GM21360 (cell line): ENCODE results near the gene STX19.
A peak's percentile ranks its signal among the peaks of the same experiment; 100 is the strongest.

Experiments used
- ATAC-seq: cut with Tn5 transposase; IDR thresholded peaks from one replicate; pipeline ENCODE4 v1.9.1; 2021; ENCODE audit warnings: mild to moderate bottlenecking, moderate library complexity; ENCODE audit not compliant: unreplicated experiment

Gene STX19

DNA sequence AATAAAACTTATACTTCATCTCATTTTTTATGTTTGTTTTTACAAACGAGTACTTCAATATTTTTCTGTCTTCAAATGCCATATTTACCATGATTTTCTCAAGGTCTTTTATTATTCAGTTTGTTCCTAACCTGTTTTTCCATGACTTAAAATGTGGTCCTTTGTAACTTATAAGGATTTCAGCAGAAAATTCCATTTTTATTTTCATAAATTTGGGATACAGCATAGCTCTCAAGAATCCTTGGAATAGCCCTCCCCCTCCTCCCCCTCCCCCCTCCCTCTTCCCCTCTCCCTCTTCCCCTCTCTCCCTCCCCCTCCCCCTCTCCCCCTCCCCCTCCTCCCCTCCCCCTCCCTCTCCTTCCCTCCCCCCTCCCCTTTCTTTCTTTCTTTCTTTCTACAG is 14.9 kb upstream of the STX19 start:
- no peak for ATAC-seq

DNA sequence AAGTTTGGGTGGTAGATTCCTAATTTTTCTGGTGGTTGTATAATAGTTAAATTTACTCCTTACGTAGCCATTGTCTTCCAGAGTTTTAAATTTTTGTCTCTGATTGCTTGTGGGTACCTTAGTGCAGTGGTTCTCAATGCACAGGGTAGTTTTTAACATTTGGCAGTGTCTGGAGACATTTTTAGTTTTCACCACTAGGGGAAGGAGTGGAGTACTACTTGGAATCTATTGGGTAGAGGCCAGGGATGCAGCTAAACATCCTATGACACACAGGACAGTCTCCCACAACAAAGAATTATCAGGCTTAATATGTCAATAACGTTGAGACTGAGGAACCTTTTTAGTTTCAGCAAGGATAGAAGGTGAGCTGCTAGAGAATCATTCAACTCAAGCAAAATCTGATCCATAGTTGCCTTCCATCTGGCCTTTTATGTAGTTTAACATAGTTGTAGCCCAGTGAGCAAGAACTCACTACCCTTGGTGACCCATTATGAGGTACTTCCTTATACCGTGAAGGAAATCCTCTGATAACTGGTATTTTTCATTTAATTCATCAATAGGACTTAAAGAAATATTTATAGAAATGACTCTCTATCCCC is 8.6 kb upstream of the STX19 start:
- ATAC-seq: peak; percentile 75

DNA sequence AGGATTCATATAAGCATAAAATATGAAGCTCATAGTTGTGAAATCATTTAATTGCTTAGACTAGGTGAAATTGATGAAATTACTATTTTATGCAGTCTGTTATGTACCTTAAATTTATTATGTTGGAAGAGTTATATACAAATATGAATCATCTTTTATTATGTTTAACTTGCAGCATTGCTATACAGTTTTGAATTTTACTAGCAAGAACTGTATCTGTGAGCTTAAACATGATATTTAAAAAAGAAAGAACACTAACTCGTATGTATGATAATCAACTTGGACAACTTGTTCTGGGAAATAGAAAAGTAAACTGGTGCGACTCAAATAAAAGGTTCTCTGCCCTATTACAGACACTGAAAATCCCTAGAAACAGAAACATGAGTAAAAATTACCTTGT is 1.8 kb downstream of the STX19 start:
- ATAC-seq: no peak

DNA sequence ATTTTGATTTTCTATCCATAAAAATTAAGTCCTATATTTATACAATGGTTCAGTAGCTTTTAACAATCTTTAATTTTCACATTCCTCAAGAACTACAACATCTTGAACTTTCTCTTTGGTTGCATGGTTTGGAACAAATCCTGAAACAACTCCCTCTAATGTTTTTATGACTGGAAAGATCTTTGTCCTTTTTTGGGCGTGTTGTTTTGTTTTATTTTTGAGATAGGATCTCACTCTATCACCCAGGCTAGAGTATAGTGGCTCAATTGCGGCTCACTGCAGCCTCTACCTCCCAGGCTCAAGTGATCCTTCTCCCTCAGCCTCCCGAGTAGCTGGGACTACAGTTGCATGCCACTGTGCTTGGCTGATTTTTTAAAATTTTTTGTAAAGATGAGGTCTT is 4.0 kb downstream of the STX19 start:
- no peak for ATAC-seq

DNA sequence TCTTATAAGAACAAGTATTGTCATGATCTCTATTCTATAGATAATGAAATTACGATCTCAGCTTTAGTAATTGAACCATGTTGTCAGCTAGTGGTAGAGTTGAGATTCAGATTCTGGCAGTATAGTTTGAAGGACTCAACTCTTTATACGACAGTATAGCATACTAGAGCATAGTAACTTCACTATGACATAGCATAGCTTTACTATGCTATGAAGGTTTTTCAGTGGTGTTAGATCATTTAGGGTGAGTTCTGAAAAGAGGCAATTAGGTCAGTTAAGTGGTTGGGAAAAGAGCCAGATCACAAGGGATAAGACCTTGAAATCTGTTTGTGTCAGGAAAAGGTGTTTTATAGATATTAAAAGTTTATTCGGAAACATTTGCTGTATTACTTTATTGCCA is 8.1 kb downstream of the STX19 start:
- ATAC-seq: no peak

DNA sequence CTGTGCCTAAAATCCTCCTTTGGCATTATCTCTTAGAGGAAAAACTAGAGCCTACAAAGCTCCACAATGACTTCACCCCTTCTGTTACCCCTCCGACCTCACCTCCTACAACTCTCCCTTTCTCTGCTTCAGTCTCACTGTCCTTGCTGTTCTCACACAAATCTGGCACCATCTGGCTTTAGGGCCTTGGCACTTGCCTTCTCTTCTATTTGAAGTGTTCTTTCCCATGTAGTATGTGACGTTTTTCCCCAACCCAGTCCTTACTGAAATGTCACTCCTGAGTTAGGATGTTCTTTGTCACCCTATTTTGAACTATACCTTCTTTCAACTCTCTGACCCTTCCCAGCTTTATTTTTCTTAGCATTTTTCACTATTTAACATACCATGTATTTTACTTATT is 8.7 kb downstream of the STX19 start:
- ATAC-seq: no peak

DNA sequence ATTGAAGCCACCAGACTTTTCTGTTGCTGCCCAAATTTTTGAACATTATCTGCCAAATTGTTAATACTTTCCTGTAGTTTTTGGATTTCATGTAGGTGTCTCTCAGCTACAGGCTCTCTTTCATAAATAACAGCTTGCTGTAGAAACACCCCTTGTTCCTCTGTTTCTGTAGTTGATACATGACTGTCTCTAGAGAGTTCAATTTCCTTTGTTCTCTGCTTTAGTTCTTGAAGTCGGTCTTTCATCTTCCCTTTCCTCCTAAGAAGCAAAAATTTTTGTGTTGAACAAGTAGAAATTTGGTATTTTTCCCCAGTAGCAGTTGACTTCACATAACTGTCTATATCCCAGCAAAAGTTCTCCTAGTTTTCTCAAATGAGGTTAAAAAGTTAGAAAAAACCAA is 13.4 kb downstream of the STX19 start:
- no peak for ATAC-seq

DNA sequence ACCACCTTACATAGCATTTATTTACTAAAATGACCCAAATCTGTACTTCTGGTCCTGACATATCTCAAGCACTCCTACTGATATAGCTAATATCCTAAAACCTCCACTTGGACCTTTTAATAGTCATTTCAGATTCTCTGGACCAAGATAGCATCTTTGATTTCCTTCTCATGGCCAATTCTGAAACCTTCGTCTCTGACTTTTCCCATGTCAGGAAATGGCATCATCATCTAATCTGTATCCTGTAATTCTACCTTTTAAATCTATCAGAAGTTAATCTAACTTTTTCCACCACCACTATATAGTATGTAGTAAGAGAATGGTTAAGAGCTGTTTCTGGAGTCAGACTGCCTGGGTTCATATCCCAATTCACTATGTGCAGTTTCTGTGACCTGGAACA is 16.2 kb downstream of the STX19 start:
- no peak for ATAC-seq

DNA sequence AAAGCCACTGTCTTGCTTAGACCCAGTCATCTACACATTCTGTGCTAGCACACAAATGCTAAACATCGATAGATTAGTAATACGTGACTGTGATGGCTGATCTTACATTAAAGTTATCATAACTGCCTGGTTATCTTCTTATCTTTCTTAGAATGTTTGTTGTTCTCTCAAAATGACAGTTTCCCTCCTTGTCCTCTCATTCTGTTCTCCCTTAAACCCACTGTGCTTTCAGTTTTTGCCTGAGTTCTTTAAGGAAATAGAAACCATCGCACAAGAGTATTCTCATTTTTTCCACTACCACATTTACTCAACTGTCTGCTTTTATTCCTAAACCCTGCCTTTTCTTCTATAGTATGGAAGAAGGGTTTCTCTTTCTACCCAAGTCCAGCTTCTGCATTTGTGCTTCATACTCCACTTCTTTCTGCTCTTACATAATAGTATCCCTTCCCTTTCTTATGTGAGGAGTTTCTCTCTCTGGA is 17.1 kb downstream of the STX19 start:
- no peak for ATAC-seq

DNA sequence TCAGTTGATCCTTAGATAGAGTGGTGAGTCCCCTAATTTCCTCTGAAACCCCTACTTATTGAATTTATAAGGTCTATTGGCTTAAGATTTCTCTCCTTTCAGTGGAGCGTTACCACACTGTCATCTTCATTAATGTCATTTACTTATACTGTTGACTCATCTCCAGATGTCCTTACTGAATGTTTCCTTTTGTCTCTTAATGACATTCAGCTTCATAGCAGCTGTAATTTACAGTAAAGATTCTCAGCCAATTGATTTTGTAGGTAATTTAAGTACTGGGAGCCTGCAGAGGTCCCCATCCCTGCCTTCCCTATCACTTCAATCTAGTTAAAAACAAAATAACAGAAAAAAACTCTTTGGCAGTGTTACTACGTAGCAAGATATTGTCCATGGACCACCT is 18.8 kb downstream of the STX19 start:
- no peak for ATAC-seq

DNA sequence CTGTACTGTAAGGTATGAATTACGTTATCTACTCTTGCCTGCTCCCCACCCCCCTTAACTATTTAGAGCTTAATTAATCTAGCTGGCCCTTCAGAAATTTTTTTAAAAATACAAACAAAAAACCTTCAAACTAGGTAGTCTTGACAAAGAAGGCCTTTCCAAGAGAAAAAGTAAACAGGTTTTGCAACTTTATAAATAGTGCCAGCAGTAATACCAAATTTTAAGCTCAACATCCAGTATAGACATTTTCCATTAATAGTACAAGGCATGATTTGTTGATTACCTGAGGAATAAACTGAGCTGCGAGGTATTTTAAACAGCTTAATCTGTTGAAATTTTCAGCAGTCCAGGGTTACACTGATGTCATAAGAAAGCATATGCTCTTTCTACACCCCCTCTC is 20.1 kb downstream of the STX19 start:
- ATAC-seq: no peak

DNA sequence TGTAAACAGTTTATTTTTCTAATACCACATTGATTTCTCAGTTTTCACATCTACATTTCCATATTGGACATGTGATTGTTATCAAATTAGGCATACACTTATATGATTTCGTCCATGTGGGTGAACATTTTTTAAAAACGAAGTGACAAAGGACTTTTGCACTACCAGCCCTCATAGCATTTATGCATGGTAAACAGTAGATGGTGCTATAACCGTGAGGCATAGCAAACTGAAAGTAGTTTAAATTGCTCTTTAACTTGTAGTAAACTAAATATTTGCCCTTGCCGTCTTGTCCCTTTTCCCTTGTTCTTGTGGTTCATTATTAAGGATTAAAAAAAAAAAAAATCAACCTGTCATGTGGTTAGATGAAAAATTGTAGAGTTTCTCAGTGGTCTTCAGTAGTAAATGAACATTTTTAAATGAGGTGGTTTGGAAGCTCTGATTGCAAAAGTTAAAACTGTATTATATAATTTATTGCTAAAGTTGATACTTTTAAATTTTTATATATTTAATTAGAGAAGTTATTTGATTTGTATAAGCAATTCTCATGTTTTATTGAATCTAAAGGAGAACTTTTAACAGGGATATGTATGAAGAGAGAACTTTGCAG is 24.0 kb downstream of the STX19 start:
- peak; percentile 83 for ATAC-seq

DNA sequence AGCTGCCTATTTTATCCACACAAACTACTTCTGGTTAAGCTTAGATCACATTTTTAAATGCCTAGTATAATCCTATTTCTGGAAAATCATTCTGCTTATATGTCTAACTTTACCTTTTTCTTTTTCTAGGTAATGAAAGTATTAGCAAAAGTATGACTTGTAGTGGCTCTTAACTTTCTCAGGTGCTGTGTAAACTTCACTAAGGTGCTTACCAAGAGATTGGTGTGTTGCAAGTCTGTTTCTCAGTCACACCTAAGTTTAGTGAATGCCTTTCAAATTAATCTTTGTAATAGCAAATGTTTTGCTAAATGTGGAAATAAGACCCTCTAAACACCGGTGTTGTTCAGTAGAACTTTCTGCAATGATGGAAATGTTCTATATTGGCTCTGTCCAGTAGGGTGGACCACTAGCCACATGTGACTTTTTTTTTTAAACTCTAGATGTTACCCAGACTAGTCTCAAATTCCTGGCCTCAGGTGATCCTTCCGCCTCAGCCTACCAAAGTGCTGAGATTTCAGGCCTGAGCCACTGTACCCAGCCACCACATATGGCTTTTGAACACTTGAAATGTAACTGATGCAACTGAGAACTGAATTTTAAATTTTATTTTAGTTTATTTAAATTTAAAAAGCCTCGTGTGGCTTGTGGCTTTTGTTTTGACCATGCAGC is 26.4 kb downstream of the STX19 start:
- ATAC-seq: no peak

DNA sequence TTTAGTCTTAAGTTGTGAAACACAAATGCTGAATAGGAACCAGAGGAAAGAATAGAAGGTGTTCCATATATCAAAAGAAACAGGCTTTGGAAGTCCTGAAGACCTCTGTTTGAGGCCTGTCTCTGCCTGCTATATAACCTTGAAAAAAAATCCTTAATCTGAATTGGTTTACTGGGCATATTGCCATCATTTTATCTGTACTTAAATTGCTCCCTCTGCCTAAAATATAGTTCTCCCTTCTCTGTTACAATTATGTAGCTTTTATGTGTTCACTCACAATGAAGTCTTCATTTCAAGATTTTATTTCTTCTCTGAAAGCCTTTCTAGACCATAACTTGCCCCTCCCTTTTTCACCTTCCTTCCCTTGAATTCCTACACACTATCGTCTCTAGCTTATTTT is 27.2 kb downstream of the STX19 start:
- ATAC-seq: no peak

DNA sequence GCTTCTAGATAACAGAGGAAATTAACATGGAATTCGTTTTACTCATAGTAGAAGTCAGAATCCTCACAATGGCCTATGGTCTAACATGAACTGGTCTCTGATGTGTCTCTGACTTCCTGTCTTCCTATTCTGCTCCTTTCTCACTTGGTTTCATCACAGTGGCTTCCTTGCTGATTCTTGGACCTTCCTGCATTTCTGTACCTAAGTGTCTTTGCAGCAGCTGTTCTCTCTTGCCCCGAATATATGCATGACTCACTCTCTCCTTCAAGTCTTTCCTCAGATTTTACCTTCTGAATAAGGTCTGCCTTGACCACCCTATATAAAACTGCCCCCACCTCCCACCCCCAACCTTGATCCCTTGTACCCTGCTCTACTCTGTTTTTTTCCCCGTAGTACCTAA is 34.3 kb downstream of the STX19 start:
- no peak for ATAC-seq

DNA sequence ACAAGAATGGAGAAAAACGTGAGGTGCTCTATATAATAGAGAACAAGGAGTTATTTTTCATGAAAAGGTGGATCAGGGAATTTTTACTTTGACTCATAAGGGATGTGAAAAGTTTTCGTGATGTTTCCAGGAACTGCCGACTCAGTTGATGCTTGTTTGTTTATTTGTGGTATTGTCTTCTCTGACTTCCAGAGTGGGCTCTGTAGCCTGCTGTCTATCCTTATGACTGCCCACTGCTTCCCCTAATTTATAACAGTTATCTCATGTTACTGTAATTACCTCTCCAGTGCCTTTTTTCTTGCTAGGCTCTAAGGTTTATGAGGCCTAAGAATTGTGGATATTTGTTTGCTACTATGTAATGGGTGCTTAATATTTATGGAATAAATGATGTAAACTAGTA is 36.2 kb downstream of the STX19 start:
- no peak for ATAC-seq

DNA sequence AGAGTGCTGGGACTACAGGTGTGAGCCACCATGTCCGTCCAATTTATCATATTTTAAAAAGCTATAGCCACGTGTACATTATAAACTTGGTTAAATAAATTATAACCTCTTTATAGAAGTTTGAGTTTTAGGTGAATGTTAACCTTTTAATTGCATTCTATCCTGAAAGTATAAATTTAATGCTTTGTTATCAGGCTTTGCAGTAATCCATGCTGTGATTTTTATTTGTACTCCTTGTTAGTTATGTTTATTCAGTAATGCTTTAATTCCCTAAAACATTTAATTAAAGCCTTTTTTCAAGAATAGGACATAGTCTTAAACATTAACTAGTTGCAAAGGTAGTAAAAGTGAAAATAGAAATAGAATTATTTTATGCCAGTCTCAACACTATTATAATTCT is 36.8 kb downstream of the STX19 start:
- ATAC-seq: no peak

DNA sequence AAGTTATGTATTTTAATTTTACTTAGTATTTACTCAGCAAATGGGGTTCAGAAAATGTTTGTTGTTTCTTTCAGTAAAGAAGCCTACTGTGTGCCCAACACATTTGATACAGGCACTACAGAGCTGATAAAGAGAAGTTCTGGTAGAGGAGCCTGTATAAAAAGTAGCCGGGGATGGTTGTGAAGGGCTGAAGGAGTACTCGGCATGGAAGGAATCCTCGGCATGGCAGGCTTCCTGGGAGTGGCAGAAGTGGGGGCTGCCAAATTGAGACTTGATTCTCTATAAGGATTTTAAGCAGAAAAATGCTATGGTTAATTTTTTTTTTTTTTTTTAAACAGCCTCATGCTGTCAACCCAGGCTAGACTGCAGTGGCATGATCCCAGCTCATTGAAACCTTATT is 39.2 kb downstream of the STX19 start:
- ATAC-seq: no peak

DNA sequence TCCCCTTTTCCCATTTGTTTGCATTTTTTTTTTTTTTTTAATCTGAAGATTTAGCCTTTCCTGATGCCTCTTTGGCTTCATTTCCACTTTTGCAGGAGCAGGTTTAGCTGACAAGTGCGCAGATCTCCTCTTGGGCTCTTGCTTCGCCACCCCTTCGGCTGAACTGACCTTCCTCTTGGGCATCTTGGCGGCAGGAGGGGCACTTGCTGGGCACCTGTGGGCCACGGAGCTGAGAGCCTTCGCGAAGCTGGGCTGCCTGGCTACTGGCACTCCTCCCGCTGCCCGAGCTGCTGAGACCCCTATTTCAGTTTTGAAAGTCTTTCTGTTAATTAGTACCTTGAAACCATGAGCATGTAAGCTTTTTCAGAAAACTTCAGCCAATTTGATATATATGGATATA is 39.6 kb downstream of the STX19 start:
- no peak for ATAC-seq

DNA sequence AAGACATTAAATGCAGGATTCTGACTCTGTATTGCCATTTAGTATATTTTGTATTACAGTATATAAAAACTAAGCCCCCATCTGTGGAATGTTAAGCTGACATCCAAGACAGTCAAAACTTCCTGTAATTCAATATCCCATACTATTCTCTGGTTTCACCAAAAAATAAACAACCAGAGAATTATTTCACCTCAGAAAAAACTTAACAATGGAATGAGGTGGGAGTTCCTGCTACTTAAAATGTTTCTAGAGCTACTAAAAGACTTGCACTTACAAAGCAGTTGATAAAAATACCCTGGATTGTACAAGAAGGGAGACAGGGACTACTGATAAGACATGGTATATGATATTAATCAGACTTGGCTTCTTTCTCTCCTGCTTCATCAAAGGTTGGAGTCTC is 40.1 kb downstream of the STX19 start:
- no peak for ATAC-seq

DNA sequence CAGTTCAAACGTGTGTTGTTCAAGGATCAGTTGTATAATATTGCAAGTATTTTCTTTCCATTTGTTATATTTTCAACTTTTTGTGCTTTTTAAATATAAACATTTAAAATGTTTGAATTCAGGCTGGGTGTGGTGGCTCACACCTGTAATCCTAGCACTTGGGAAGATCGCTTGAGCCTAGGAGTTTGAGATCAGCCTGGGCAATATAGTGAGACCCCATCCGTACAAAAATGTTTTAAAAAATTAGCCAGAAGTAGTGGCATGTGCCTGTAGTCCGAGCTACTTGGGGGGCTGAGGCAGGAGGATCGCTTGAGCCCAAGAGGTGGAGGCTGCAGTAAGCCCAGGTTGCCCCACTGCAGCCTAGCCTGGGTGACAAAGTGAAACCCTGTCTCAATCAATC is 43.8 kb downstream of the STX19 start:
- ATAC-seq: no peak

DNA sequence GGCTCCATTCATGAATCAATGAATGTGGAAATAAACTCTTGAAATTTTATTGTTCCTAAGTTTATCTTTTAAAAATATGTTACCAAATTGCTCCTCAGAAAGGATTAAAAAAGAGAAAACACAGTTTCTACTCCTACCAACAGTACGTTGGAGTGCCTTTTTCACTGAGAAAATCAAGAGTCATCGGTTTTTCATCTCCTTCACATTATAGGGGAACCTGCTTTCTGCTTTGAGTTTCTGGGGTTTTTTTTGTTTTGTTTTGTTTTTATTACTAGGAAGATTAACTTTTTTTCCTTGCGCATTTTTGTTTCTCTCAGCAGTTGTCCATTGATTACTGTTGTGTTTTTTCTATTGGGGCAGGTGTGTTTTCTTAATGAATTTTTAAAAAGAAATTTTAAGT is 45.0 kb downstream of the STX19 start:
- ATAC-seq: no peak

DNA sequence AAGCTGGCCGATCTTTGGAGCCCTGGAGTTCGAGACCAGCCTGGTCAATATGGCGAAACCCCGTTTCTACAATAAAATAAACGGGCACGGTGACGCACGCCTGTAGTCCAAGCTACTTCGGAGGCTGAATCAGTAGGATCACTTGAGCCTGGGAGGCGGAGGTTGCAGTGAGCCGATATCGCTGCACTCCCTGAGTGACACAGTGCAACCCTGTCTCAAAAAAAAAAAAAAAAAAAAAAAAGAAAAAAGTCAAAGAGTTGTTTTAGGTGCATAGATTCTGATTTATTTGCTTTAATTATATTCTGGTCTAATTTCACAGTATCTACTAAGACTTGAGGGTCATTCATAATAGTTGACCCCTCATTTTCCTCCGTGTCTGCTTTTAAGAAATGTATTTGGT is 46.7 kb downstream of the STX19 start:
- ATAC-seq: no peak
